GM12892 (cell line): ENCODE data around the gene PRKN.
"Not testable (repeated sequence)": the region's sequence is repeated elsewhere in the genome, so short reads cannot be mapped to it uniquely, and the experiment has no call there.

Source experiments
- DNase-seq: peaks from one replicate; pipeline ENCODE4 v3.0.0; 2011; ENCODE audit not compliant: insufficient read length
- FAIRE-seq: peaks from 2 replicates; lab custom pipeline; 2011; peaks lifted over from hg19 to GRCh38; lab: Jason Lieb, UNC
- POLR2A ChIP-seq: IDR thresholded peaks from 2 replicates; pipeline ENCODE4 v1.6.1; 2011; ENCODE audit warnings: low read depth, low read length, control low read depth
- POLR2AphosphoS5 ChIP-seq: IDR thresholded peaks from 2 replicates; pipeline ENCODE4 v1.6.1; 2011; ENCODE audit warnings: low read depth, low read length, control low read depth
- TAF1 ChIP-seq: IDR thresholded peaks from 2 replicates; pipeline ENCODE4 v1.6.1; 2011; ENCODE audit warnings: low read depth, mild to moderate bottlenecking, control low read depth, low read length, borderline replicate concordance

The PRKN gene

GRCh38 chr6:161508341-161508740 lies 1219.2 kb downstream of the PRKN start:
- TF ChIP-seq POLR2AphosphoS5 (no peak), TAF1 (no peak), POLR2A (no peak)
- DNase-seq (no peak), FAIRE-seq (no peak)

DNA sequence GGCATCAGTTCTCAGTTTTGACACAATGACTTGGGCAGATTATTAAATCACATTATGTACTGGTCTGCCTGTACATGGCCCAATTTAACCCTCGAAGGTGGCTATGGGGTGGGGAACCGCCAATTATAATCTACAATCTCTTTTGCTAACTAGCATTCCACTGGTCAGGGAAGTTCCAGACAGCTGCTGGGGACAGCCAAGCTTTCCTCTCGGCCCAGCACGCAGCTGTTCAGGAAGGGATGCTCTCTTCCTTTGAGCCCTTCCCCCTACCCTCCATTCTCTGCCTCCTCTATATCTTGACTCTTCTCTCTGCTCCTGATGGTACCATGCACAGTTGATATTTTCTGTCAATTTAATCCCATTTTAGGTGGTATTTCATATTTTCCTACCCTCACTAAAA lies 1220.2 kb downstream of the PRKN start:
- TF ChIP-seq POLR2A (no peak), POLR2AphosphoS5 (no peak), TAF1 (no peak)

GRCh38 chr6:161503570-161503969 lies 1224.0 kb downstream of the PRKN start:
- DNase-seq (no peak), FAIRE-seq (no peak)
- TF ChIP-seq POLR2AphosphoS5 (no peak), TAF1 (no peak), POLR2A (no peak)

More for the DNA sequence above, 1220.2 kb downstream of the PRKN start:
- DNase-seq (no peak), FAIRE-seq (no peak)

- TF ChIP-seq POLR2AphosphoS5, result no peak
- FAIRE-seq, result no peak
Observed at GRCh38 chr6:161498881-161499280, 1228.7 kb downstream of the PRKN start.

DNA sequence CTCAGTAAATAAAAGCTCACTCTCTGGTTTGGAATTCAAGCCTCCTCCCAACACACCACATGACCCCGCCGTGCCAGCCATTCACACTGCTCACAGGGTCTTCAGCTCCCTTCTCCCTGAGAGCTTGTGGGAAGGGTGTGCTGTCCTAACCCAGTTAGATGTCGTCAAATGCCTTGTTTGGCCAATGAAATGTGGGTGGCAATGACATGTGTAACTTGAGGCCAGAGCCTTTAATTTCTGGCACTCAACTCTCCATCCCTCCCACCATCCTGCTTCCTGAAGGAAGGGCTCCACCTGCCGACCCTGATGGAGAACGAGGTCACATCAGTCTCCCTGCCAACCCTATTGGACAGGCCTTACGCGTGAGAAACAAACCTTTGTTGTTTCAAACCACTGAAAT lies 1229.2 kb downstream of the PRKN start:
- TF ChIP-seq POLR2A (no peak), POLR2AphosphoS5 (no peak), TAF1 (no peak)
- FAIRE-seq (no peak), DNase-seq (no peak)

More at GRCh38 chr6:161498881-161499280, 1228.7 kb downstream of the PRKN start:
- DNase-seq, result no peak

- no peak for TF ChIP-seq TAF1
- TF ChIP-seq POLR2A, result no peak
- no peak for TF ChIP-seq POLR2AphosphoS5
- FAIRE-seq (no peak), DNase-seq (no peak)
Observed at GRCh38 chr6:161496941-161497340, 1230.6 kb downstream of the PRKN start.

GRCh38 chr6:161496271-161496670 lies 1231.3 kb downstream of the PRKN start:
- FAIRE-seq, DNase-seq: not testable (repeated sequence)

DNA sequence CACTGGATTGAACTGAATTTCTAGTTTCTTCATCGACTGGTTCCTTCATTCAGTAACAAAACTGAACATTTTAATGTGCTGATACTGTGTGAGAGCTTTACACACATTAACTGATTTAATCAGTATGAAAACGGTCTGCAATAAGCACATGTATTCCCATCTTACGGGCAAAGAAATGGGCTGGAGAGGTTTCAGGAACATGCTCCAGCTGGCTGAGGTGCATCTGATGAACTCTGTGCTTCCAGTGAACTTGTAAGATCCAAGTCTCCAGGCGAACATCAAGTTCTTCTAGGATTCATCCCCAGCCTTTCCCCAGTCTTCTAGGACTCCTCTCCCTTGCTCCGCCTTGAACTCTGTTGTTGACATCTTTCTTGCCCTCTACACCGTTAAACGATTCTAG lies 1233.0 kb downstream of the PRKN start:
- TF ChIP-seq TAF1 (no peak), POLR2A (no peak), POLR2AphosphoS5 (no peak)
- FAIRE-seq, result no peak
- no peak for DNase-seq

- DNase-seq (no peak), FAIRE-seq (no peak)
- TF ChIP-seq TAF1 (no peak), POLR2A (no peak), POLR2AphosphoS5 (no peak)
Observed at GRCh38 chr6:161493576-161494118, 1233.9 kb downstream of the PRKN start.

- no peak for FAIRE-seq
- DNase-seq, result no peak
- no peak for TF ChIP-seq POLR2A
- no peak for TF ChIP-seq POLR2AphosphoS5
- TF ChIP-seq TAF1, result no peak
Observed at GRCh38 chr6:161489626-161490306, 1237.8 kb downstream of the PRKN start.

GRCh38 chr6:161487694-161488093 lies 1239.9 kb downstream of the PRKN start:
- no peak for FAIRE-seq
- DNase-seq, result no peak
- no peak for TF ChIP-seq POLR2AphosphoS5
- no peak for TF ChIP-seq POLR2A
- no peak for TF ChIP-seq TAF1

- FAIRE-seq, result peak; percentile 5
- no peak for DNase-seq
- TF ChIP-seq POLR2AphosphoS5 (no peak), POLR2A (no peak), TAF1 (no peak)
Observed at GRCh38 chr6:161487217-161487531, 1240.4 kb downstream of the PRKN start.
